ENCODE results near the gene C3orf49.

Gene C3orf49

GRCh38 chr3:63886858-63887257 is 67.8 kb downstream of the C3orf49 start:
- no peak for DNase-seq (ENCODE audit: low read depth)

- DNase-seq (ENCODE audit: low read depth): no peak
These were observed 72.4 kb downstream of the C3orf49 start for GRCh38 chr3:63891518-63891917.

- DNase-seq (ENCODE audit: low read depth): no peak
These were observed 73.8 kb downstream of the C3orf49 start for GRCh38 chr3:63892773-63893352.

- DNase-seq (ENCODE audit: low read depth): no peak
These were observed 76.5 kb downstream of the C3orf49 start for GRCh38 chr3:63895422-63896189.

- DNase-seq (ENCODE audit: low read depth): no peak
These were observed 77.4 kb downstream of the C3orf49 start for GRCh38 chr3:63896332-63897030.

Measured in activated T-cell treated with anti-CD3 and anti-CD28 coated beads for 48 hours (primary cell).